ENCODE measurements around the gene MRPL11. TPM values are rescaled to one million over a fixed set of nuclear protein-coding genes. Genes with fewer than 3 reads are reported as not detected.

Gene MRPL11
- total and polyA plus RNA-seq, 2 of the 13 experiments (the other 11 are each of a cell fraction or from before 2014, with no cell fraction given), result 72.9 to 176 TPM

DNA sequence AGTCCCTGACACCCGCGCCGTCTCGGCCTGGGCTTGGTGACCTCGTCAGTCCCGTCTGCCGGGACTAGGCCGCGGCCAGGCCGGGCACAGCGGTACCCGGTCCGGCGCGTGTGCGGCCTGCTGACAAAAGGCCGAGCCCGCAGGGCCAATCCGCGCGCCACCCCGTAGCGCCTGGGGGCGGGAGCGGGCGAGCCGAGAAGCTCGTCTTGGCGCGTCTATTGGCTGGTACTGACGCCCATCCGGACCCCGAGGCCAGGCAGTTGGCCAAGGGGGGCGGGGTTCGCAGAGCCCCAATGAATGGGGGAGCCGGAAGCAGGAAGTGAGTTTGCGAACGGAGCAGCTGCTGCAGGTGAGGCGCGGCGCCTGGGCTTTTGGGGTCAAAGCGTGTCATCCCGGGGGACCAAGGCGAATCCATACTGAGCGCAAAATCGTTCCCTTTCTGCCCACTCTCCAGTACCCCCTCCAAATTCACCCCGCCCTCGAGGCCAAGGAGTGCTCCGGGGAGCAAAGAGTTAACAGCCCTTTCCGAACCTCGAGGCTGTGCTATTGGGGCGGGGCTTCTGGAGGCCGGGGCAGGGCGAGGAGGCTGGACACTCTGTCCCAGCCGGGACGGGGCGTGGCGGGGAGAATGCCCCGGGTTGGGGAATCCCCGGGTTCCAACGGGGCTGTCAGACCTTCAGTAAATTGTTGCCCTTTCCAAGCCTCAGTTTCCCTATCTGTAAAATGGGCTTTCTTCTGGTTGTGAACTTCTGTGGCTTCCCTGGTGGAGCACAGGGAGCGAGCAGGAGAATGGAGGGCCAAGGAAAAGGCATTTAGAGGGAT lies 41.7 kb upstream of the MRPL11 start, which contains the start of gene DPP3 (continued):
- TF ChIP-seq, protein P1, sequence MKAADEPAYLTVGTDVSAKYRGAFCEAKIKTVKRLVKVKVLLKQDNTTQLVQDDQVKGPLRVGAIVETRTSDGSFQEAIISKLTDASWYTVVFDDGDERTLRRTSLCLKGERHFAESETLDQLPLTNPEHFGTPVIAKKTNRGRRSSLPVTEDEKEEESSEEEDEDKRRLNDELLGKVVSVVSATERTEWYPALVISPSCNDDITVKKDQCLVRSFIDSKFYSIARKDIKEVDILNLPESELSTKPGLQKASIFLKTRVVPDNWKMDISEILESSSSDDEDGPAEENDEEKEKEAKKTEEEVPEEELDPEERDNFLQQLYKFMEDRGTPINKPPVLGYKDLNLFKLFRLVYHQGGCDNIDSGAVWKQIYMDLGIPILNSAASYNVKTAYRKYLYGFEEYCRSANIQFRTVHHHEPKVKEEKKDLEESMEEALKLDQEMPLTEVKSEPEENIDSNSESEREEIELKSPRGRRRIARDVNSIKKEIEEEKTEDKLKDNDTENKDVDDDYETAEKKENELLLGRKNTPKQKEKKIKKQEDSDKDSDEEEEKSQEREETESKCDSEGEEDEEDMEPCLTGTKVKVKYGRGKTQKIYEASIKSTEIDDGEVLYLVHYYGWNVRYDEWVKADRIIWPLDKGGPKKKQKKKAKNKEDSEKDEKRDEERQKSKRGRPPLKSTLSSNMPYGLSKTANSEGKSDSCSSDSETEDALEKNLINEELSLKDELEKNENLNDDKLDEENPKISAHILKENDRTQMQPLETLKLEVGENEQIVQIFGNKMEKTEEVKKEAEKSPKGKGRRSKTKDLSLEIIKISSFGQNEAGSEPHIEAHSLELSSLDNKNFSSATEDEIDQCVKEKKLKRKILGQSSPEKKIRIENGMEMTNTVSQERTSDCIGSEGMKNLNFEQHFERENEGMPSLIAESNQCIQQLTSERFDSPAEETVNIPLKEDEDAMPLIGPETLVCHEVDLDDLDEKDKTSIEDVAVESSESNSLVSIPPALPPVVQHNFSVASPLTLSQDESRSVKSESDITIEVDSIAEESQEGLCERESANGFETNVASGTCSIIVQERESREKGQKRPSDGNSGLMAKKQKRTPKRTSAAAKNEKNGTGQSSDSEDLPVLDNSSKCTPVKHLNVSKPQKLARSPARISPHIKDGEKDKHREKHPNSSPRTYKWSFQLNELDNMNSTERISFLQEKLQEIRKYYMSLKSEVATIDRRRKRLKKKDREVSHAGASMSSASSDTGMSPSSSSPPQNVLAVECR (CRISPR knock-in tag; IDR thresholded peaks at IDR 0.05; ENCODE audit: borderline replicate concordance), result peak; percentile 97
- TF ChIP-seq, protein P2, sequence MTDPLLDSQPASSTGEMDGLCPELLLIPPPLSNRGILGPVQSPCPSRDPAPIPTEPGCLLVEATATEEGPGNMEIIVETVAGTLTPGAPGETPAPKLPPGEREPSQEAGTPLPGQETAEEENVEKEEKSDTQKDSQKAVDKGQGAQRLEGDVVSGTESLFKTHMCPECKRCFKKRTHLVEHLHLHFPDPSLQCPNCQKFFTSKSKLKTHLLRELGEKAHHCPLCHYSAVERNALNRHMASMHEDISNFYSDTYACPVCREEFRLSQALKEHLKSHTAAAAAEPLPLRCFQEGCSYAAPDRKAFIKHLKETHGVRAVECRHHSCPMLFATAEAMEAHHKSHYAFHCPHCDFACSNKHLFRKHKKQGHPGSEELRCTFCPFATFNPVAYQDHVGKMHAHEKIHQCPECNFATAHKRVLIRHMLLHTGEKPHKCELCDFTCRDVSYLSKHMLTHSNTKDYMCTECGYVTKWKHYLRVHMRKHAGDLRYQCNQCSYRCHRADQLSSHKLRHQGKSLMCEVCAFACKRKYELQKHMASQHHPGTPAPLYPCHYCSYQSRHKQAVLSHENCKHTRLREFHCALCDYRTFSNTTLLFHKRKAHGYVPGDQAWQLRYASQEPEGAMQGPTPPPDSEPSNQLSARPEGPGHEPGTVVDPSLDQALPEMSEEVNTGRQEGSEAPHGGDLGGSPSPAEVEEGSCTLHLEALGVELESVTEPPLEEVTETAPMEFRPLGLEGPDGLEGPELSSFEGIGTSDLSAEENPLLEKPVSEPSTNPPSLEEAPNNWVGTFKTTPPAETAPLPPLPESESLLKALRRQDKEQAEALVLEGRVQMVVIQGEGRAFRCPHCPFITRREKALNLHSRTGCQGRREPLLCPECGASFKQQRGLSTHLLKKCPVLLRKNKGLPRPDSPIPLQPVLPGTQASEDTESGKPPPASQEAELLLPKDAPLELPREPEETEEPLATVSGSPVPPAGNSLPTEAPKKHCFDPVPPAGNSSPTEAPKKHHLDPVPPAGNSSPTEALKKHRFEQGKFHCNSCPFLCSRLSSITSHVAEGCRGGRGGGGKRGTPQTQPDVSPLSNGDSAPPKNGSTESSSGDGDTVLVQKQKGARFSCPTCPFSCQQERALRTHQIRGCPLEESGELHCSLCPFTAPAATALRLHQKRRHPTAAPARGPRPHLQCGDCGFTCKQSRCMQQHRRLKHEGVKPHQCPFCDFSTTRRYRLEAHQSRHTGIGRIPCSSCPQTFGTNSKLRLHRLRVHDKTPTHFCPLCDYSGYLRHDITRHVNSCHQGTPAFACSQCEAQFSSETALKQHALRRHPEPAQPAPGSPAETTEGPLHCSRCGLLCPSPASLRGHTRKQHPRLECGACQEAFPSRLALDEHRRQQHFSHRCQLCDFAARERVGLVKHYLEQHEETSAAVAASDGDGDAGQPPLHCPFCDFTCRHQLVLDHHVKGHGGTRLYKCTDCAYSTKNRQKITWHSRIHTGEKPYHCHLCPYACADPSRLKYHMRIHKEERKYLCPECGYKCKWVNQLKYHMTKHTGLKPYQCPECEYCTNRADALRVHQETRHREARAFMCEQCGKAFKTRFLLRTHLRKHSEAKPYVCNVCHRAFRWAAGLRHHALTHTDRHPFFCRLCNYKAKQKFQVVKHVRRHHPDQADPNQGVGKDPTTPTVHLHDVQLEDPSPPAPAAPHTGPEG (CRISPR knock-in tag; IDR thresholded peaks at IDR 0.05), result no peak
- TF ChIP-seq HMGXB4 (CRISPR knock-in tag; IDR thresholded peaks at IDR 0.05; ENCODE audit: borderline replicate concordance in 1 of 2, low read depth in 1 of 2) (peak; percentile 65 to 85), KDM4B (CRISPR knock-in tag; IDR thresholded peaks at IDR 0.05) (no peak), ZKSCAN1 (IDR thresholded peaks at IDR 0.05; ENCODE audit: low read length) (no peak), ZFP62 (CRISPR knock-in tag; IDR thresholded peaks at IDR 0.05) (no peak), THAP11 (CRISPR knock-in tag; IDR thresholded peaks at IDR 0.05) (peak; percentile 82), ZNF709 (CRISPR knock-in tag; IDR thresholded peaks at IDR 0.05) (peak; percentile 56; the same call in 1 of the 2 replicates), NAIF1 (CRISPR knock-in tag; IDR thresholded peaks at IDR 0.05; ENCODE audit: borderline replicate concordance) (peak; percentile 51; the same call in 1 of the 2 replicates), PBX2 (CRISPR knock-in tag; IDR thresholded peaks at IDR 0.05) (peak; percentile 91), ZSCAN9 (CRISPR knock-in tag; IDR thresholded peaks at IDR 0.05; ENCODE audit: borderline replicate concordance) (no peak; the same call in 1 of the 2 replicates), TEAD2 (CRISPR knock-in tag; IDR thresholded peaks at IDR 0.05) (no peak), TCF7 (IDR thresholded peaks at IDR 0.05; ENCODE audit: low read depth) (no peak), MZF1 (CRISPR knock-in tag; IDR thresholded peaks at IDR 0.05; ENCODE audit: borderline replicate concordance) (no peak), ZC3H4 (CRISPR knock-in tag; IDR thresholded peaks at IDR 0.05; ENCODE audit: borderline replicate concordance) (peak; percentile 7; the same call in 1 of the 2 replicates), NCOR1 (IDR thresholded peaks at IDR 0.05; ENCODE audit: borderline replicate concordance, low read length) (no peak; the same call in 1 of the 2 replicates)

All from HepG2 (cell line).